DOHH2 (cell line): ENCODE results near the gene ANGPTL5.

Source experiments
- EZH2phosphoT487 ChIP-seq: fragments of 200-600 bp; sonication (generic); IDR thresholded peaks from 2 replicates; pipeline ENCODE4 v1.6.1; 2017; ENCODE audit warnings: borderline replicate concordance, mild to moderate bottlenecking, antibody characterized with exemption, low read length, moderate library complexity, mixed read lengths
- TF ChIP-seq, protein P1 (sequence below): fragments of 200-600 bp; sonication (generic); IDR thresholded peaks from one replicate; pipeline ENCODE4 v1.5.1; 2014; ENCODE audit warnings: antibody characterized with exemption, mild to moderate bottlenecking, low read depth, low read length; ENCODE audit not compliant: poor library complexity, severe bottlenecking

DNA sequence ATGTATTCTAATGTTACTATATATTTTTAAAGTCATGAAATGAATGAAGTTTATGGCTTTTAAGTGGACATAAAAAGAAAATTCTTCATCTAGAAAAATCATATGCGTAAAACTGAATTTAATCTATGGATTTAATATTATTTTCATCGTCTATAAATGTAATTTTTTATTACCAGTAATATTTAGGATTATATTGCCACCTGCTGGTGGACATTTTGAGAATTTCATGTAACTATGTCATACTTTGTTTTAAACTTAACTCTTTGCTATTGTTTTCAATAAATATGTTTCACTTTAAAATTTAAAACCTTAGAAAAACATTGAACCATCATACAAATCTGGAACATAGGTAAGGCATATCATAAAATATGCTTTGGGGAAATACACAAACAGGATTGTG, 68.1 kb downstream of the ANGPTL5 start:
- TF ChIP-seq, protein P1, sequence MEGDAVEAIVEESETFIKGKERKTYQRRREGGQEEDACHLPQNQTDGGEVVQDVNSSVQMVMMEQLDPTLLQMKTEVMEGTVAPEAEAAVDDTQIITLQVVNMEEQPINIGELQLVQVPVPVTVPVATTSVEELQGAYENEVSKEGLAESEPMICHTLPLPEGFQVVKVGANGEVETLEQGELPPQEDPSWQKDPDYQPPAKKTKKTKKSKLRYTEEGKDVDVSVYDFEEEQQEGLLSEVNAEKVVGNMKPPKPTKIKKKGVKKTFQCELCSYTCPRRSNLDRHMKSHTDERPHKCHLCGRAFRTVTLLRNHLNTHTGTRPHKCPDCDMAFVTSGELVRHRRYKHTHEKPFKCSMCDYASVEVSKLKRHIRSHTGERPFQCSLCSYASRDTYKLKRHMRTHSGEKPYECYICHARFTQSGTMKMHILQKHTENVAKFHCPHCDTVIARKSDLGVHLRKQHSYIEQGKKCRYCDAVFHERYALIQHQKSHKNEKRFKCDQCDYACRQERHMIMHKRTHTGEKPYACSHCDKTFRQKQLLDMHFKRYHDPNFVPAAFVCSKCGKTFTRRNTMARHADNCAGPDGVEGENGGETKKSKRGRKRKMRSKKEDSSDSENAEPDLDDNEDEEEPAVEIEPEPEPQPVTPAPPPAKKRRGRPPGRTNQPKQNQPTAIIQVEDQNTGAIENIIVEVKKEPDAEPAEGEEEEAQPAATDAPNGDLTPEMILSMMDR = peak; percentile 44
- no peak for TF ChIP-seq EZH2phosphoT487
